Right ventricle myocardium inferior (tissue), 1 donor: ENCODE data around the gene FBXL4. TPM values are rescaled to one million over a fixed set of nuclear protein-coding genes. Genes with fewer than 3 reads are reported as not detected.

Experiments
- total RNA-seq: library from RNA; stranded (reverse); fragmentation: NEBNext Ultra II Directional; extraction: Animal tissue kit (Norgen Biotek cat#: 25700); gene quantifications from one replicate; pipeline ENCODE4 v1.2.1, GENCODE V29; 2021
- donor health status: DM: no; HTN: yes; CAD: no; lungs with severe emphysema.

The FBXL4 gene
- total RNA-seq, 1 donor from 2014 or later: 18.0 TPM

Other genes starting within 250 kb of the FBXL4 start
- gene POU3F2, start 113.4 kb downstream of the FBXL4 start, total RNA-seq: not detected